Parathyroid adenoma (tissue), 2 donors: ENCODE data around the gene BFSP2.

Experiments used
- H2AFZ ChIP-seq: fragments of 300-600 bp; sonication (generic); one replicate; pipeline ENCODE4 v1.7.0; 2017; ENCODE audit warnings: antibody characterized with exemption, mild to moderate bottlenecking
- H3K27ac ChIP-seq: fragments of 300-600 bp; sonication (generic); one replicate; pipeline ENCODE4 v1.7.0; 2017
- H3K27me3 ChIP-seq: fragments of 300-600 bp; sonication (generic); one replicate; pipeline ENCODE4 v1.7.0; 2017; ENCODE audit warnings: low read length; ENCODE audit not compliant: control insufficient read depth, insufficient read depth
- H3K36me3 ChIP-seq: fragments of 300-600 bp; sonication (generic); one replicate; pipeline ENCODE4 v1.7.0; 2017; ENCODE audit warnings: low read length; ENCODE audit not compliant: control insufficient read depth, insufficient read depth
- H3K4me1 ChIP-seq: fragments of 300-600 bp; sonication (generic); one replicate; pipeline ENCODE4 v1.7.0; 2017; ENCODE audit warnings: control low read depth
- H3K4me2 ChIP-seq: fragments of 300-600 bp; sonication (generic); one replicate; pipeline ENCODE4 v1.7.0; 2017; ENCODE audit warnings: low read length
- H3K4me3 ChIP-seq: fragments of 300-600 bp; sonication (generic); one replicate; pipeline ENCODE4 v1.7.0; 2017; ENCODE audit warnings: low read depth, low read length
- H3K79me2 ChIP-seq: fragments of 300-600 bp; sonication (generic); one replicate; pipeline ENCODE4 v1.7.0; 2017; ENCODE audit warnings: control low read depth
- H3K9ac ChIP-seq: fragments of 300-600 bp; sonication (generic); one replicate; pipeline ENCODE4 v1.7.0; 2017; ENCODE audit warnings: mild to moderate bottlenecking
- H3K9me3 ChIP-seq: fragments of 300-600 bp; sonication (generic); one replicate; pipeline ENCODE4 v1.7.0; 2017; ENCODE audit warnings: low read length; ENCODE audit not compliant: control insufficient read depth
- TF ChIP-seq, protein P1 (sequence below): fragments of 300-600 bp; sonication (generic); IDR thresholded peaks from one replicate; pipeline ENCODE4 v1.7.0; 2017; ENCODE audit warnings: antibody characterized with exemption, mild to moderate bottlenecking
- donor health status: primary hyperparathyroidism.

Gene BFSP2

DNA sequence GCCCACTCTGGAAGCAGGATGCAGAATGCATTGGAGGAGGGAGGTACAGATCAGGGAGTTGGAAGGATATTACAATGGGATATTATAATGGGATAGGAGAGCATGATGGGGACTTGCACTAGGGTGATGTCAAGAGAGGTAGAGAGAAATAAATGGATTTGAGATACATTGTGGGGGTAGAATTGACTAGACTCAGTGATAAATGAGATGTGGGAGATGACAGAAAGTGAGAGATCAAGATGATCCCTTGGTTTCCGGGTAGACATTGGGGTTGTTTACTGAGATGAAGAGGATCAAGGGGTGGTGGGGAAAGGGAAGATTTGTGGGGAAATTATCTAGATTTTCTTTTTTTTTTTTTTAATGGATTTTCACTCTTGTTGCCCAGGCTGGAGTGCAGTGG is 42.7 kb downstream of the BFSP2 start:
- H3K27ac ChIP-seq = no peak overlapping the region
- H2AFZ ChIP-seq = no peak overlapping the region
- H3K9me3 ChIP-seq = no peaks in the 10 kb centered on the region
- no peak overlapping the region for H3K4me3 ChIP-seq
- no peaks in the 10 kb centered on the region for H3K79me2 ChIP-seq
- H3K4me1 ChIP-seq = peaks cover 5% of the 10 kb centered on the region
- TF ChIP-seq, protein P1, sequence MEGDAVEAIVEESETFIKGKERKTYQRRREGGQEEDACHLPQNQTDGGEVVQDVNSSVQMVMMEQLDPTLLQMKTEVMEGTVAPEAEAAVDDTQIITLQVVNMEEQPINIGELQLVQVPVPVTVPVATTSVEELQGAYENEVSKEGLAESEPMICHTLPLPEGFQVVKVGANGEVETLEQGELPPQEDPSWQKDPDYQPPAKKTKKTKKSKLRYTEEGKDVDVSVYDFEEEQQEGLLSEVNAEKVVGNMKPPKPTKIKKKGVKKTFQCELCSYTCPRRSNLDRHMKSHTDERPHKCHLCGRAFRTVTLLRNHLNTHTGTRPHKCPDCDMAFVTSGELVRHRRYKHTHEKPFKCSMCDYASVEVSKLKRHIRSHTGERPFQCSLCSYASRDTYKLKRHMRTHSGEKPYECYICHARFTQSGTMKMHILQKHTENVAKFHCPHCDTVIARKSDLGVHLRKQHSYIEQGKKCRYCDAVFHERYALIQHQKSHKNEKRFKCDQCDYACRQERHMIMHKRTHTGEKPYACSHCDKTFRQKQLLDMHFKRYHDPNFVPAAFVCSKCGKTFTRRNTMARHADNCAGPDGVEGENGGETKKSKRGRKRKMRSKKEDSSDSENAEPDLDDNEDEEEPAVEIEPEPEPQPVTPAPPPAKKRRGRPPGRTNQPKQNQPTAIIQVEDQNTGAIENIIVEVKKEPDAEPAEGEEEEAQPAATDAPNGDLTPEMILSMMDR = no peak
- no peaks in the 10 kb centered on the region for H3K36me3 ChIP-seq
- no peak overlapping the region for H3K9ac ChIP-seq
- no peak overlapping the region for H3K4me2 ChIP-seq
- H3K27me3 ChIP-seq = no peaks in the 10 kb centered on the region

DNA sequence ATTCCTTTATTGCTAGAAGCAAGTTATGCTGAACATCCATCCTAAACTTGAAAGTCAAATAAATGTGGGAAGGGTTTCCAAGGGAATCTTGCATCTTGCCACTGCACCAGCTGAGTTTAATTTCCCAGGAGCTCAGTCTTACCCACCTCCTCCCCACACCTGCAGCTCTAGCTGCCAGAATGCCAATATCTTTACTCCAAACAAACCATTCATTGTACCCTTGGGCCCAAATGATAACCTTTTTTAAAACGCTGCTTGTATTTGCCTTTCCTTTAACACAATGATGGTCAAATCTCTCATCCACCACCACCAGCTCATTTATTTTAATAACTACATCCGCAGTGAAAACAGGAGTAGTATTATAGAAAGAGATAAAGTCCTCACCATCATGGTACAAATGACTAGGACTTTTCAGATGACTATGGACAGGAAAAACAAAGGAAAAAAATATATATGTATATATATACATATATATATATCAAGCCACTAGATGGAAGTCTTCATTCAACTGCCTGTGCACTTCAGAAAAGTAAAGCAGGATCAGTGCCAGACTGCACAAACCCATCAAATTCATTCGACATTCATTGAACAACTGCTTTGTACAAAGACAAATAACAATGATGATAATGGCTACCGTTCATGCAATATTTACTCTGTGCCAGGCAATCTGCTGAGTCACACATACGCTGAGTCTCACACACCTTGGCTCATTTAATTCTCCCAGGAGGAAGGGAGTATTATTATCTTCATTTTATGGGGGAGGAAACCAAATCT is 44.0 kb downstream of the BFSP2 start:
- Histone ChIP-seq H3K4me2 (no peak overlapping the region), H3K9me3 (no peaks in the 10 kb centered on the region), H3K4me1 (peaks cover 11% of the 10 kb centered on the region), H2AFZ (peak overlapping the region; percentile 21), H3K4me3 (no peak overlapping the region), H3K27ac (no peak overlapping the region), H3K36me3 (no peaks in the 10 kb centered on the region), H3K79me2 (no peaks in the 10 kb centered on the region), H3K9ac (no peak overlapping the region), H3K27me3 (no peaks in the 10 kb centered on the region)
- TF ChIP-seq, protein P1 = no peak

DNA sequence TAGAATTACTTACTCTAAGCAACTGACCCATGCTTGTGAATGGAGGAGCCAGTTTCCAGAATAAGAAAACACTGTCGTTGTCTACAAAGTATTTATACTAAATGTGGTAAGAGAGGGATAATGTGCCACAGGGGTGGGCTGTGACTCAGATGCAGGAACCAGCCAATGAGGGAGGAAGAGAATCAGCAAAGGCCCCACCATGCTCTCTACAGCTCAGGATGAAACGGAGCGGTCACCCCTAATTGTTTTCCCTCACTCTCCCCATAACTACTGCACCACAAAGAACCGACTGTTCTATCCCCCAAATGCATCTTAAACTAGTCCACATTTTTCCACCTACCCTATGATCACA is 44.5 kb downstream of the BFSP2 start:
- TF ChIP-seq, protein P1 = no peak
- H3K4me1 ChIP-seq = peaks cover 12% of the 10 kb centered on the region

DNA sequence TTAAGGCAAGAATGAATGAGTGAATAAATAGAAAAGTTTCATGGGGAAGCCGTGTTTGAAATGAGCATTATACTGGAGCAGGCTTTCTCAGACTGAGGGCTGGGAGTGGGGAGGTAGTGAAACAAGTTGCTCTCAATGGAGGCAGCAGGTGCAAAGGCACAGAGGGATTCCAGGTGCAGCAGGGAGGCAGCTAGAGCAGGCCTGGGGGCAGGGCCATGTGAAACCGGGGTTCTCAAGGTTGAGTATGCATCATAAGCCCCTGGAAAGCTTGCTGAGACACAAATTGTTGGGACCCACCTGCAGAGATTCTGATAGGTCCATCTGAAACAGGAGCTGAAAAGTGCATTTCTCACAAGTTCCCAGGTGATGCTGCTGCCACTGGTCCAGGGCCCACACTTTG is 45.3 kb downstream of the BFSP2 start:
- peaks cover 12% of the 10 kb centered on the region for H3K4me1 ChIP-seq
- H3K4me3 ChIP-seq = no peak overlapping the region
- H3K36me3 ChIP-seq = no peaks in the 10 kb centered on the region
- H3K27ac ChIP-seq = no peak overlapping the region
- no peak overlapping the region for H3K4me2 ChIP-seq
- no peaks in the 10 kb centered on the region for H3K27me3 ChIP-seq
- H3K9ac ChIP-seq = no peak overlapping the region
- no peaks in the 10 kb centered on the region for H3K79me2 ChIP-seq
- H3K9me3 ChIP-seq = no peaks in the 10 kb centered on the region
- no peak overlapping the region for H2AFZ ChIP-seq
- TF ChIP-seq, protein P1 = no peak

More for the DNA sequence above, 44.5 kb downstream of the BFSP2 start:
- Histone ChIP-seq H3K4me2 (no peak overlapping the region), H3K9ac (no peak overlapping the region), H3K9me3 (no peaks in the 10 kb centered on the region), H3K27me3 (no peaks in the 10 kb centered on the region), H2AFZ (no peak overlapping the region), H3K36me3 (no peaks in the 10 kb centered on the region), H3K79me2 (no peaks in the 10 kb centered on the region), H3K27ac (no peak overlapping the region), H3K4me3 (no peak overlapping the region)
